Gastroesophageal sphincter (tissue), 3 donors: ENCODE data around the gene DOK6.

ENCODE experiments used
- POLR2A ChIP-seq, 2 donors: fragments of 450-650 bp; IDR thresholded peaks; one replicate each; pipeline ENCODE4 v1.6.1; 2017; ENCODE audit warnings: antibody characterized with exemption in 2 of 2, mild to moderate bottlenecking in 2 of 2, moderate library complexity in 1 of 2
- POLR2AphosphoS5 ChIP-seq: sonication (generic); formaldehyde crosslinking; IDR thresholded peaks from one replicate; pipeline ENCODE4 v1.6.1; 2017; ENCODE audit warnings: antibody characterized with exemption
- TF ChIP-seq, protein P1 (sequence below), 4 experiments: fragments of 200-600 bp in 2 of 4; fragments of 450-650 bp in 2 of 4; sonication (generic) in 1 of 4; IDR thresholded peaks; one replicate each; pipeline ENCODE4 v1.5.1; 2017 to 2019; ENCODE audit warnings: antibody characterized with exemption in 4 of 4, mild to moderate bottlenecking in 2 of 4, moderate library complexity in 2 of 4

DNA sequence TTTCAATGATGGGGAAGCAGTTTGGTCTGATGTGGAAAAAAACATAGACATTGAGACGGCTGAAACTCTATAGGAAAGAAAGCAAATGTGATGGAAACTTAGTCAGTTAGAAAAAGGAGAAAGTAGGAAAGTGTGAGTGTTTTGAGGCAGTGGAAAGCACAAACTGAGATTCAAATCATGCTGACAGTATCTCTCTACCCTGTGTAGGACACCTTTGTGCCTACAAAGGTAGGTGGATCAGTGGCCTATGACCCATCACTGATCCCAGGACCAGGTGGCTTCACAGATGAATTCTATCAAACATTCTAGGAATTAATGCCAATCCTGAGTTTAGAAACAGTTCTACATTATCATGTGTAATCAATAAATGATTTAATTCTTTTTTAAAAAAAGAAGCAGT is 489.9 kb downstream of the DOK6 start:
- TF ChIP-seq POLR2A (IDR thresholded peaks at IDR 0.05) (no peak), POLR2AphosphoS5 (no peak)
- TF ChIP-seq, protein P1, sequence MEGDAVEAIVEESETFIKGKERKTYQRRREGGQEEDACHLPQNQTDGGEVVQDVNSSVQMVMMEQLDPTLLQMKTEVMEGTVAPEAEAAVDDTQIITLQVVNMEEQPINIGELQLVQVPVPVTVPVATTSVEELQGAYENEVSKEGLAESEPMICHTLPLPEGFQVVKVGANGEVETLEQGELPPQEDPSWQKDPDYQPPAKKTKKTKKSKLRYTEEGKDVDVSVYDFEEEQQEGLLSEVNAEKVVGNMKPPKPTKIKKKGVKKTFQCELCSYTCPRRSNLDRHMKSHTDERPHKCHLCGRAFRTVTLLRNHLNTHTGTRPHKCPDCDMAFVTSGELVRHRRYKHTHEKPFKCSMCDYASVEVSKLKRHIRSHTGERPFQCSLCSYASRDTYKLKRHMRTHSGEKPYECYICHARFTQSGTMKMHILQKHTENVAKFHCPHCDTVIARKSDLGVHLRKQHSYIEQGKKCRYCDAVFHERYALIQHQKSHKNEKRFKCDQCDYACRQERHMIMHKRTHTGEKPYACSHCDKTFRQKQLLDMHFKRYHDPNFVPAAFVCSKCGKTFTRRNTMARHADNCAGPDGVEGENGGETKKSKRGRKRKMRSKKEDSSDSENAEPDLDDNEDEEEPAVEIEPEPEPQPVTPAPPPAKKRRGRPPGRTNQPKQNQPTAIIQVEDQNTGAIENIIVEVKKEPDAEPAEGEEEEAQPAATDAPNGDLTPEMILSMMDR (IDR thresholded peaks at IDR 0.05), result no peak
